Activated gamma-delta T cell treated with anti-CD3 and anti-CD28 coated beads, Interleukin-2, amount 50 U/mL, for 16 hours (primary cell): Measurements from ENCODE around the gene DRD5.
"Not testable (repeated sequence)": the region's sequence is repeated elsewhere in the genome, so short reads cannot be mapped to it uniquely, and the experiment has no call there.

Source experiments
- DNase-seq: peaks from one replicate; pipeline ENCODE4 v3.0.0-alpha.2; 2020; ENCODE audit warnings: low read depth

DRD5 gene

GRCh38 chr4:9781343-9782135 is at the start of gene DRD5:
DRD5 (plus strand) TSS chr4:9781634; CDS start chr4:9782030, 396 bp downstream.
- DNase-seq = no peak

GRCh38 chr4:9732256-9732655 is 49.2 kb upstream of the DRD5 start:
- DNase-seq = not testable (repeated sequence)

- DNase-seq = no peak
Observed at GRCh38 chr4:9735515-9735914, 45.9 kb upstream of the DRD5 start.

DNA sequence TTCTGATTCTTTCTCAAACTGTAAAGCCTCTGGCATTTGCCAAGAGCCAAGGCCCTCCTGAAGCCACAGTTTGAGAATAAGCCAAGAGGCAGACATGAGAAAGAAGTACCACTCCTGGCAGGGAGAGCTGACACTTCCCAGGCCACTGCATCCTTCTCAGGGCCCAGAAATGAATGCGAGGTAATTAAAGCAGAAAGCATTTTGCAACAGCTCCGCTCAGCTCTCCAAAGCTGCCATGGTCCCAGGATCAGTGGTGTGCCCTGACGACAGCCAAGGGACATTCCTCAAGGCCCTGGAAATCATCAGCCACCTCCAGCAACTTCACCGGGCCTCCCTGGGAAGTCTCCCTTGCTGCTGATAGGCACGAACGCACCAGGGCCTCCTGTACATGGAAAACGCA is 44.2 kb upstream of the DRD5 start:
- DNase-seq = not testable (repeated sequence)

- not testable (repeated sequence) for DNase-seq
Observed at GRCh38 chr4:9743789-9744188, 37.6 kb upstream of the DRD5 start.

DNA sequence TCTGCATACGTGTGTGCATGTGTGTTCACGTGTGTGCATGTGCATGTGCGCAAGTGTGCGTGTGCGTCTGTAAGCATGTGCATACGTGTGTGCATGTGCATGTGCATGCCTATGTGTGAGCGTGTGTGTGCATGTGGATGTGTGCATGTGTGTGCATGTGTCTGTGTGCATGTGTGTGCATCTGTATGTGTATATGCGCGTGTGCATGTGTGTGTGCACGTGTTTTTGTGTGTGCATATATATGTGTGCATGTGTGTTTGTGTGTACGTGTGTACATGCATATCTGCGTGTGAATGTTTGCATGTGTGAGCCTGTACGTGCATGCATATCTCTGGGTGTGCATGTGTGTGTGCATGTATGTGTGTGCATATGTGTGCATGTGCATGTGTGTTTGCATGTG is 35.7 kb upstream of the DRD5 start:
- DNase-seq = no peak

DNA sequence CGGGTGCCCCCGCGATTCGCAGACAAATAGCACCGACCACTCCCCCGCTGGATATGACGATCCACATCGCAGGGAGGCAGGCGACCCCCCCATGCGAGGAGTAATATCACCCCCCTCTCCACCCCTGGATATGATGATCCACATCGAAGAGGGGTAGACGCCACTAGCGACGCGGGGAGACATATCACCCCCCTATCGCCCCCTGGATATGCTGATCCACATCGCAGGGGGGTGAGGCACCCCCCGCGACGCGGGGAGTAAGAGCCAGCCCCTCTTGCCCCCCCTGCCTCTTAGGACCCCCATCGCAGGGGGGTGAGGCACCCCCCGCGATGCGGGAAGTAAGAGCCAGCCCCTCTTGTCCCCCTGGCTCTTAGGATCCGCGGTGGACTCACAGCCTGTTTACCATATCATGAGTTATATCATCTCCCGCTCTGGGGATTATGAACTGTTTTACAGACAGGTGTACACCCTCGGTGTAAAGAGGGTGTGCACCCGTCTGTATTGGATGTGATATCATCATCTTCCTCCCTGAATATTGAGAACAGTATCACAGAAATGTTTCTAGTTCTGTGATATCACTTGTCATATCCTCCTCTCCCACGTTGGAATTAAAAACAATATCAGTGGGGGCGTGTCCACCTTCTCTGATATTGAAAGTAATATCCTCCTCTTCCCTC is 22.7 kb upstream of the DRD5 start:
- DNase-seq = no peak

GRCh38 chr4:9762823-9763475 is 18.5 kb upstream of the DRD5 start:
- no peak for DNase-seq

GRCh38 chr4:9764155-9764696 is 17.2 kb upstream of the DRD5 start:
- no peak for DNase-seq

DNA sequence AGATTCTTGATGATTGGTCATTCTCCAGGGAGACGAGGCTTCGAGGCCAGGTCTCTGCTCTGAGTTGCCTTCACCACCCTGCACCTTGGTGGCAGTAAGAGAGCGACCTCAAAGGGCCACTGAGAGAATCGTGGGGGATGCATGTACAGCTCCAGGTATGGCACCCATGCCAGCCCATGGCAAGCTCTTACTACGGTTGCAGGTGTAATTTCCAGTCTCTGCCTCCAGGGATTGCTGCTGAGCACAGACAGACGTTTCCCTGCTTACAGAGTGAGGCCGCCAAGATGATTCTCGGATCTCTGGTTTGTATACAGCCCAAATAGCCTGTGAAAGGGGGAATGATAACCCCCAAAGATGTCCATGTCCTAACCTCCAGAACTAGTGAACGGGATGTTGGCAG is 16.3 kb upstream of the DRD5 start:
- DNase-seq = no peak

DNA sequence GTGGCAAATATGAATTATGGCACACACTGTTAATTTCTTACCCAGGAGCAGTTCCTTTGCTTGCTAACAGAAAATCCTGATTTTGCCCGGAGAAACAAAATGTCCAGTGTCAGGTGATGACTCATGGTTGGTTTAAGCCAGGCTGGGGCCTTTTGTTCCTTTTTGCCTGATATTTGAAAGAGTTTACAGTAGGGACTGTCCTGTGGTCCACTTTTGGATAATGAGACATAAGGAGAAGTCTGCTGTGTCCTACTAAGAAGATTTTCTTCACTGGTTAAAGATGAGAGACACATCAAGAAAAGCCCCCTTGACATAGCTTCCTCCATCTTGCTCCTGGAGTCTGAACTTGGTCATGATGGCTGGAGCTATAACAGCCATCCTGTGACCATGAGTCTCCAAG is 12.1 kb upstream of the DRD5 start:
- DNase-seq = no peak

GRCh38 chr4:9771034-9771433 is 10.4 kb upstream of the DRD5 start:
- no peak for DNase-seq

DNA sequence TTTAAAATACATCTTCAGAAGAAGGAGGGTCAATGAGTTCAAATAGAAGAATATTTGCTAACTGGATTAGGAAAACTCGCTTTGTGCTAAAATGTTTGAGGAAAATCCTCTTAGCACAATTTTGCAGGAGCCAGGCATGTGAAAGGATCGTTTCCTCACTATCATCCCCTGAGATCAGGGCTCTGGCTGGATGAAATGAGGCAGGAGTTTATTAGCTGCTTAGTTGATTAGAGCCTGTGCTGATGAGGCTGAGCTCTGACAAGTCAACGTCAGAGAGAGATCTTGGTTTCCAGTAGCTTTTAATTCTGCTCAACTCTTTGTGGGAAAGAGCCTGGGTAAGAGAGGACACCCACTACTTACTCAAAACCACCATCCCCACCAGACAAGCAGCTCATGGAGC is 8.0 kb upstream of the DRD5 start:
- DNase-seq = no peak

- no peak for DNase-seq
Observed at GRCh38 chr4:9782136-9782436, 652 bp downstream of the DRD5 start.

- not testable (repeated sequence) for DNase-seq
Observed at GRCh38 chr4:9785891-9786290, 4.5 kb downstream of the DRD5 start.

DNA sequence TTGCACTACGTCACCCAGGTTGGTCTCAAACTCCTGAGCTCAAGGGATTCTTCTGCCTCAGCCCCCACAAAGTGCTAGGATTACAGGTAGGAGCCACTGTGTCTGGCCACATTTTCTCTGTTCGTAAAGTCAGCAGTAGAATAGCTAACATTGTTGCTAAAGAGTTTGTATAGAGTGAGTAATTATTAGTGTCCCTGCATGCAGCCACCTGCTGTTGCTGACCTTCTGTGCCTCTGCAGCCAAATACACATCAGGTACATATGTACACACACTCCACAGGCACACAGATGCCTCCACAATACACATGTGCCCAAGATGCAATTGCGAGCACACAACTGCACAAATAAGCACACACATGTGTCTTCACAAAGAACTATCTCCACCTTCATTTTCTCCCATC is 10.9 kb downstream of the DRD5 start:
- DNase-seq = no peak

- not testable (repeated sequence) for DNase-seq
Observed at GRCh38 chr4:9796641-9797040, 15.2 kb downstream of the DRD5 start.

DNA sequence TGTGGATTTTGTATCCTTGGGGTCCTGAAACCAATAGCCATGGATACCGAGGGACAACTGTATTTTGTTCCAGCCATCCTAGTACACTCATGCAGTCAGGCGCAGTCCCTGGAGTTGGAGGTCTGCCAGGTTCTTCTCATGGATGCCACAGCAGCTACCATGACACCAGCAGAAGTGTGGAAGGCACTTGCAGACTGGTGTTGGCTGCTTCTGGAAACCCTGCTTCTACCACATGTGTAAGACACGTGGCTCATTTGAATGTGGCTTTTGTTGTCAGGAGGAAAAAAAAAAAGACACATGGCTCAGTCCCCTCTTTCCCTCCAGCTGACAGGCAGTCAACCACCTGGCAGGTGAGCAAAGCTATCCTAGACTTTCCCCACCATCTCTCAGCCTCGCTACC is 19.4 kb downstream of the DRD5 start:
- no peak for DNase-seq

DNA sequence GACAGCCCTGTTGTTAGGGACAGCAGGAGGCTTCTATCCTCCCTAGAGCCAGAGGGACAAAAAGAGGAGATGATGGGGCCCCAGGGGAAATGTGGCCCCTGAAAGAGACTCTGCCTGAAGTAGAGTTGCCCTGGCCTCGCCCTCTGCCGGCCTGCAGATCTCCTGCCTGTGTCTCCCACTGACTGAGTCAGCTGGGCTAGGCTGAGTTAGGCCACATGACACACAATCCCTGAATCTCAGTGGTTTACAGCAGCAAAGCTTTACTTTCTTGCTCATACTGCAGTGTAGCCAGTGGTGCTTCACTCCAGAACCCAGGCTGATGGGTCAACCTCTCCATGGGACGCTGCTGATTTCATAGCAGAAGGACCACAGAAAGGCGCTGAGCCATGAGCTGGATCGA is 23.5 kb downstream of the DRD5 start:
- DNase-seq = no peak

- DNase-seq = no peak
Observed at GRCh38 chr4:9808077-9808476, 26.6 kb downstream of the DRD5 start.

DNA sequence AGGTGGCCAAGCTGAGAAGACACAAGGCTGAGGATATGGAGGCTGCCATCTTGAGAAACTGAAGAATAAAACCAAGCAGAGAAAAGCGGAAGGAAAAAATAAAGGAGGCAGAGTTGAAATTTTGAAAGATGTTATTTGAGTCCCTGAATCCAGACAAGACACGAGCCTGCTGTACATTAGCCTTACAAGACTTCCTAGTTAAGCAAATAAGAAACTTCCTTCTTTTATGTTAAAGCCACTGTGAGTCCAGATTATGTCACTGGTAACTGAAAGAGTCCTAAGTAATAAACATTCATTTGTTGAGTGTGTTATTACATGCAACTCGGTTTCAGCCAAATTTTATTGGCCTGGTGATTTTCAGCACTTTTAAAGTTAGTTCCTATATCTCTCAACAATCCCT is 30.4 kb downstream of the DRD5 start:
- no peak for DNase-seq

GRCh38 chr4:9812501-9813340 is 31.3 kb downstream of the DRD5 start:
- DNase-seq = no peak
